Transverse colon (tissue), 4 donors: ENCODE results near the gene COL6A1. TPM values are rescaled to one million over a fixed set of nuclear protein-coding genes. Genes with fewer than 3 reads are reported as not detected.

Source experiments
- DNase-seq: peaks from one replicate; pipeline ENCODE4 v3.0.0-alpha.2; 2019
- H3K27ac ChIP-seq, 4 donors: fragments of 200-600 bp; sonication (generic); 2 replicates each; pipeline ENCODE4 v1.5.1; 2016 to 2018; ENCODE audit warnings: inconsistent platforms in 4 of 4
- H3K27me3 ChIP-seq: fragments of 200-600 bp; sonication (generic); 2 replicates; pipeline ENCODE4 v1.5.1; 2017; ENCODE audit warnings: inconsistent platforms
- H3K36me3 ChIP-seq, 4 donors: fragments of 200-600 bp; sonication (generic); 2 replicates each; pipeline ENCODE4 v1.5.1; 2017 to 2019; ENCODE audit warnings: inconsistent platforms in 4 of 4
- H3K4me1 ChIP-seq, 4 donors: fragments of 200-600 bp; sonication (generic); 2 replicates each; pipeline ENCODE4 v1.5.1; 2017 to 2020; ENCODE audit warnings: inconsistent platforms in 4 of 4
- H3K4me3 ChIP-seq, 4 donors: fragments of 200-600 bp; sonication (generic); 1 replicate in 1 of 4; 2 replicates in 3 of 4; pipeline versions ENCODE4 v1.5.1 to v1.6.1; 2017 to 2019; ENCODE audit warnings: inconsistent platforms in 4 of 4
- H3K9me3 ChIP-seq, 2 donors: fragments of 200-600 bp; sonication (generic); 2 replicates each; pipeline ENCODE4 v1.5.1; 2017 to 2019; ENCODE audit warnings: inconsistent platforms in 2 of 2
- EP300 ChIP-seq: sonication (generic); formaldehyde crosslinking; IDR thresholded peaks from one replicate; pipeline ENCODE4 v1.6.1; 2017; ENCODE audit warnings: antibody characterized with exemption, low read depth
- POLR2A ChIP-seq: fragments of 450-650 bp; IDR thresholded peaks from one replicate; pipeline ENCODE4 v1.6.1; 2016; ENCODE audit warnings: antibody characterized with exemption, mild to moderate bottlenecking, moderate library complexity
- POLR2AphosphoS5 ChIP-seq, 3 donors: sonication (generic); formaldehyde crosslinking; IDR thresholded peaks; one replicate each; pipeline ENCODE4 v1.6.1; 2016; ENCODE audit warnings: antibody characterized with exemption in 3 of 3
- WGBS, 2 donors: methylation state at CpG; one replicate each; pipeline ENCODE4 v1.1.5; 2018; ENCODE audit warnings: low coverage in 1 of 2; 5-methylcytosine and 5-hydroxymethylcytosine counted together
- in situ Hi-C, 4 donors: fragments of 200-750 bp; cut with MboI; loops; one replicate each; pipeline versions ENCODE4 v1.15.0 to v1.15.1; 2017; ENCODE audit warnings: low sequenced_read_pairs in 3 of 4, low pct_ligation_motif_present in 1 of 4, low pct_unique_long_range_greater_than_20kb in 1 of 4
- intact Hi-C: fragments of 100-400 bp; cut with DNase I; formaldehyde crosslinking; loops from one replicate; pipeline ENCODE4 v1.15.1; 2023; ENCODE audit warnings: low total_unique reads
- total RNA-seq, 4 donors: library from RNA; depleted of rRNA; stranded (reverse); fragments of >200 nt; gene quantifications; one replicate each; pipeline ENCODE4 v1.1.0, GENCODE V29; 2016
- TF ChIP-seq, protein P1 (sequence below), 5 experiments: fragments of 200-600 bp in 3 of 5; fragments of 450-650 bp in 2 of 5; sonication (generic) in 3 of 5; IDR thresholded peaks; 1 replicate in 2 of 5; 2 replicates in 3 of 5; pipeline ENCODE4 v1.5.1; 2016 to 2017; ENCODE audit warnings: antibody characterized with exemption in 5 of 5, inconsistent platforms in 3 of 5, mild to moderate bottlenecking in 2 of 5, moderate library complexity in 1 of 5

The COL6A1 gene
- total RNA-seq, 4 donors from 2014 or later = 166 to 580 (median 346) TPM

GRCh38 chr21:45969921-45970673 is 11.5 kb upstream of the COL6A1 start:
- intact Hi-C loops (loop anchor here (2.0 to 10.0 kb wide), 3 partner anchors 55 to 259 kb away; partner anchors contain the start of gene LSS), in situ Hi-C loops (loop anchor here in 1 of 4 donors (25.0 kb wide), 1 partner anchor 142 kb away; no protein-coding TSS in a partner anchor)
- DNase-seq = no peak
- Histone ChIP-seq H3K36me3 (no peaks in the 10 kb centered on the region), H3K27ac (peak overlapping the region in 2 of 4 donors; percentile 87 to 96), H3K27me3 (peaks cover 38% of the 10 kb centered on the region), H3K4me1 (peaks cover 35 to 49% (median 42%) of the 10 kb centered on the region in 4 donors), H3K4me3 (no peak overlapping the region), H3K9me3 (no peaks in the 10 kb centered on the region)
- WGBS, 2 donors = 10 to 70% methylated on average over 2 to 20 of the region's 22 CpGs
- no peak for TF ChIP-seq EP300
- TF ChIP-seq, protein P1, sequence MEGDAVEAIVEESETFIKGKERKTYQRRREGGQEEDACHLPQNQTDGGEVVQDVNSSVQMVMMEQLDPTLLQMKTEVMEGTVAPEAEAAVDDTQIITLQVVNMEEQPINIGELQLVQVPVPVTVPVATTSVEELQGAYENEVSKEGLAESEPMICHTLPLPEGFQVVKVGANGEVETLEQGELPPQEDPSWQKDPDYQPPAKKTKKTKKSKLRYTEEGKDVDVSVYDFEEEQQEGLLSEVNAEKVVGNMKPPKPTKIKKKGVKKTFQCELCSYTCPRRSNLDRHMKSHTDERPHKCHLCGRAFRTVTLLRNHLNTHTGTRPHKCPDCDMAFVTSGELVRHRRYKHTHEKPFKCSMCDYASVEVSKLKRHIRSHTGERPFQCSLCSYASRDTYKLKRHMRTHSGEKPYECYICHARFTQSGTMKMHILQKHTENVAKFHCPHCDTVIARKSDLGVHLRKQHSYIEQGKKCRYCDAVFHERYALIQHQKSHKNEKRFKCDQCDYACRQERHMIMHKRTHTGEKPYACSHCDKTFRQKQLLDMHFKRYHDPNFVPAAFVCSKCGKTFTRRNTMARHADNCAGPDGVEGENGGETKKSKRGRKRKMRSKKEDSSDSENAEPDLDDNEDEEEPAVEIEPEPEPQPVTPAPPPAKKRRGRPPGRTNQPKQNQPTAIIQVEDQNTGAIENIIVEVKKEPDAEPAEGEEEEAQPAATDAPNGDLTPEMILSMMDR (IDR thresholded peaks at IDR 0.05) = no peak
- TF ChIP-seq POLR2AphosphoS5 (IDR thresholded peaks at IDR 0.05) = no peak
- no peak for TF ChIP-seq POLR2A

DNA sequence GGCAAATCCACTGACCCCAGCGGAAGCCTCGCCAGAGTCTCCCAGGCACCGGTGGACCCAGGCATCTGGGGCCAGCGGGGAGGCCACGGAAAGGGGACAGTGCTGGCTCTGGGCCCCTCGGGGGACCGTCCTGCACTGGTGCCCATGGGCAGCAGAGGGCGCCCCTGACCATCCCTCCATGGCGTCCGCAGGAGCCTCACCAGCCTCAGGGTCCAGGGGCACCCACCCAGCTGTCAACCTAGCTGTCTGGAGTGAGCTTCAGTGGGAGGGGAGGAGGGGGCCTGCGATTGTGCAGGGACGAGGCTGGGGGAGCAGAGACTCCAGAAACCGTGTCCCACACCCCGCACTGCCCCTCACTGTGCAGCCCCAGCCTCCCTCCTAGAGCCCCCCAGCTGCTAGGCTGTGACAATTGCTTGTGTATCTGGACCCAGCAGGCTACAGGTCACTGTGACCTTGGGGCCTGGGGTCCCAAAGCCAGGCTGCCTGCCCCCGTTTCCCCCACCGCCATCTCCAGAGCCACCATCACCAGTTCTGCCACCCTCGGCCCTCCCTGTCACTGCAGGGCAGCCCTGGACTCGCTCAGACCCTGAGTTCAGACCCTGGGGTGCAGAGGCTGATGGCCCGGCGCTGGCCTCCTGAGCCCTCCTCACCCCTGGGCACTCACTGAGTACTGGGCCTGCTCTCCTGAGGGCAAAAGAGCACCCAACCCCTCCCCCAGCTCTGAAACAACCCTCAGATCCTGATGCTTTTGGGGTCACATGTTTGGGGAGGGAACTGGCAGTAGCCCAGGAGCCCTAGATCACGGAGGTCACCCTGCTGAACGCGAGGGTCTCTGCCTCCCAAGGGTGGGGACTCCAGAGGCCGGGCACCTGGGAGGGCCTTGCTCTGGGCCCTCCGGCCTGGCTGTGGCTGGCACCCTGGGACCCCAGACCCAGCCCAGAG is 10.6 kb upstream of the COL6A1 start:
- TF ChIP-seq POLR2A = no peak
- TF ChIP-seq, protein P1 (IDR thresholded peaks at IDR 0.05) = peak; percentile 72 to 93 (median 81)
- WGBS, 2 donors = 36% methylated on average over 13 of the region's 25 CpGs; no CpG with 5 or more reads in 1 of the 2 donors
- peak overlapping the region; percentile 87 to 96 (median 90) for H3K27ac ChIP-seq
- peaks cover 40 to 54% (median 46%) of the 10 kb centered on the region in 4 donors for H3K4me1 ChIP-seq
- peaks cover 45% of the 10 kb centered on the region for H3K27me3 ChIP-seq
- no peaks in the 10 kb centered on the region for H3K9me3 ChIP-seq
- no peaks in the 10 kb centered on the region for H3K36me3 ChIP-seq
- DNase-seq = peak; percentile 54
- in situ Hi-C loops (loop anchor here in 1 of 4 donors (25.0 kb wide), 1 partner anchor 141 kb away; no protein-coding TSS in a partner anchor), intact Hi-C loops (loop anchor here (2.0 to 10.0 kb wide), 3 partner anchors 54 to 258 kb away; partner anchors contain the start of gene LSS)
- no peak overlapping the region for H3K4me3 ChIP-seq

DNA sequence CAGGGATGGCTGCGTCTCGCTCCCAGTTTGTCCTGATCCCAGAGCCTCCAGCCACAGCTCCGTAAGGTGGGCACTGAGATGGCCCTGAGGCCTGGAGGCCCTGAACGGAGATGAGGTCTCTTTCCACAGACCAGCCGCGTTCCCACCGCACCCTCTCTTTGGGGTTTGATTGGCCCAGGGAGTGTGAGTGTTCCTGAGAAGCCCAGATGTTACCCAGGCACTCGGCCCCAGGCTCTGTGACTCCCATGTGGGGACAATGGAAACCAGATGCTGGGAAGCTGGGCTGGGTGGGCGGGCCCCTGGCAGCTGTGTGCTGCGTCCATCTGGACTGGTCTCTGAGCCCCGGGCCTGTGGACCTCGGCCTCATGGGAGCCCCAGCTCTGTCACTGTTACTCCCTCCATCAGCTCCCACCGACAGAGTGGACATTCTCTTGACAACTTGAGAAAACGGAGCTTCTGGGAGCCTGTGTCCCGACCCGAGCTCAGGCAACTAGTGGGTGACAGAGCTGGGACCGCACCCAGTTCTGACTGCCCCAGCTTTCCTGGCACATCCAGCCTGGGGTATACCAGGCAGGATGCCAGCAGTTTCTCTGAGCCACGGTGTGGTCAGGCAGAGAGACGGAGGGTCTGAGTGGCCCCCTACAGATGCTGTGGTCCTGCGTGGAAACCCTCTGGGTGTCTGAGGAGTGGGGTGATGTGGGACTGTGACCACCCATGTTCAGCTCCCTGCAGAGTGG is 9.8 kb upstream of the COL6A1 start:
- no peaks in the 10 kb centered on the region for H3K36me3 ChIP-seq
- WGBS, 2 donors = 53% methylated on average over 14 of the region's 20 CpGs; no CpG with 5 or more reads in 1 of the 2 donors
- TF ChIP-seq POLR2AphosphoS5 (IDR thresholded peaks at IDR 0.05) = peak in 2 of 3 donors; percentile 18 to 24
- TF ChIP-seq, protein P1 (IDR thresholded peaks at IDR 0.05) = no peak
- peaks cover 43 to 58% (median 46%) of the 10 kb centered on the region in 4 donors for H3K4me1 ChIP-seq
- no peak overlapping the region for H3K4me3 ChIP-seq
- peak overlapping the region; percentile 87 to 96 (median 90) for H3K27ac ChIP-seq
- no peaks in the 10 kb centered on the region for H3K9me3 ChIP-seq
- in situ Hi-C loops (loop anchor here in 1 of 4 donors (25.0 kb wide), 1 partner anchor 141 kb away; no protein-coding TSS in a partner anchor), intact Hi-C loops (loop anchor here (1.0 to 10.0 kb wide), 4 partner anchors 53 to 257 kb away; partner anchors contain the start of genes COL6A2 and LSS)
- peaks cover 49% of the 10 kb centered on the region for H3K27me3 ChIP-seq
- peak; percentile 35 for DNase-seq
